IPS-NIHi11 (cell line): ENCODE measurements around the gene FXR1.

ENCODE experiments used
- DNase-seq: peaks from one replicate; pipeline ENCODE4 v3.0.0; 2012; ENCODE audit warnings: mixed read lengths, low spot score

The FXR1 gene

GRCh38 chr3:181007262-181007661 is 94.8 kb downstream of the FXR1 start:
- no peak for DNase-seq

- DNase-seq, result no peak
Observed at GRCh38 chr3:181008796-181009195, 96.3 kb downstream of the FXR1 start.

- DNase-seq, result no peak
Observed at GRCh38 chr3:181009225-181009624, 96.8 kb downstream of the FXR1 start.

- DNase-seq, result no peak
Observed at GRCh38 chr3:181017690-181018089, 105.2 kb downstream of the FXR1 start.

GRCh38 chr3:181025204-181025603 is 112.7 kb downstream of the FXR1 start:
- no peak for DNase-seq

GRCh38 chr3:181030948-181031347 is 118.5 kb downstream of the FXR1 start:
- DNase-seq, result no peak
